ENCODE results near the gene ERBB4. TPM values are rescaled to one million over a fixed set of nuclear protein-coding genes. Genes with fewer than 3 reads are reported as not detected.
"Not testable (repeated sequence)": the region's sequence is repeated elsewhere in the genome, so short reads cannot be mapped to it uniquely, and the experiment has no call there.

Gene ERBB4
- total and polyA plus RNA-seq, 7 experiments from 2014 or later, result not detected

- peaks cover 0 to 4% (median 0%) of the 10 kb centered on the region in 11 donors for H3K9me3 Mint-ChIP-seq
- ATAC-seq (no peak), DNase-seq (no peak)
- ChIA-PET CTCF (no interaction called here), POLR2A (no interaction called here)
- no peak overlapping the region for H3K4me3 Mint-ChIP-seq
- intact Hi-C loops (cut with micrococcal nuclease), result no loop called here
- Histone ChIP-seq H3K27me3 (ENCODE audit: control insufficient read depth in 2 of 2, insufficient read depth in 2 of 2, low read length in 2 of 2) (no peaks in the 10 kb centered on the region), H3K9me3 (ENCODE audit: control insufficient read depth in 2 of 3, low read length in 3 of 3) (no peaks in the 10 kb centered on the region), H3K4me3 (ENCODE audit: low read length) (no peak overlapping the region), H3K36me3 (ENCODE audit: control insufficient read depth in 2 of 3, insufficient read depth in 3 of 3, low read length in 3 of 3) (no peaks in the 10 kb centered on the region), H3K27ac (ENCODE audit: low read depth, low read length) (no peak overlapping the region), H3K4me1 (ENCODE audit: control insufficient read depth in 2 of 2, insufficient read depth in 2 of 2, low read length in 2 of 2) (no peaks in the 10 kb centered on the region)
- no peak overlapping the region for H3K27ac Mint-ChIP-seq
- no peaks in the 10 kb centered on the region for H3K27me3 Mint-ChIP-seq
- no peaks in the 10 kb centered on the region for H3K36me3 Mint-ChIP-seq
- H3K4me1 Mint-ChIP-seq, result no peaks in the 10 kb centered on the region
Observed at GRCh38 chr2:212193803-212194202, 344.8 kb downstream of the ERBB4 start.

- intact Hi-C loops (cut with micrococcal nuclease), result no loop called here
- no peak for ATAC-seq
- H3K4me1 Mint-ChIP-seq, result no peaks in the 10 kb centered on the region
Observed at GRCh38 chr2:212193056-212193455, 345.5 kb downstream of the ERBB4 start.

GRCh38 chr2:212191438-212191837 is 347.2 kb downstream of the ERBB4 start:
- H3K27ac ChIP-seq (ENCODE audit: low read depth, low read length); CTCF ChIA-PET; H3K27ac Mint-ChIP-seq; H3K36me3 Mint-ChIP-seq; DNase-seq; H3K27me3 Mint-ChIP-seq; ATAC-seq; H3K4me3 ChIP-seq (ENCODE audit: low read length); H3K27me3 ChIP-seq (ENCODE audit: control insufficient read depth in 2 of 2, insufficient read depth in 2 of 2, low read length in 2 of 2); intact Hi-C loops (cut with micrococcal nuclease); H3K36me3 ChIP-seq (ENCODE audit: control insufficient read depth in 2 of 3, insufficient read depth in 3 of 3, low read length in 3 of 3); H3K9me3 Mint-ChIP-seq; H3K9me3 ChIP-seq (ENCODE audit: control insufficient read depth in 2 of 3, low read length in 3 of 3); H3K4me3 Mint-ChIP-seq; POLR2A ChIA-PET; H3K4me1 ChIP-seq (ENCODE audit: control insufficient read depth in 2 of 2, insufficient read depth in 2 of 2, low read length in 2 of 2); H3K4me1 Mint-ChIP-seq: not testable (repeated sequence)

More at GRCh38 chr2:212193056-212193455, 345.5 kb downstream of the ERBB4 start:
- Mint-ChIP-seq H3K27me3 (no peaks in the 10 kb centered on the region), H3K27ac (no peak overlapping the region), H3K4me3 (no peak overlapping the region), H3K36me3 (no peaks in the 10 kb centered on the region), H3K9me3 (peaks cover 0 to 4% (median 0%) of the 10 kb centered on the region in 11 donors)
- DNase-seq, result no peak
- H3K4me3 ChIP-seq (ENCODE audit: low read length), result no peak overlapping the region
- H3K27ac ChIP-seq (ENCODE audit: low read depth, low read length), result no peak overlapping the region
- no peaks in the 10 kb centered on the region for H3K36me3 ChIP-seq (ENCODE audit: control insufficient read depth in 2 of 3, insufficient read depth in 3 of 3, low read length in 3 of 3)
- no peaks in the 10 kb centered on the region for H3K27me3 ChIP-seq (ENCODE audit: control insufficient read depth in 2 of 2, insufficient read depth in 2 of 2, low read length in 2 of 2)
- H3K4me1 ChIP-seq (ENCODE audit: control insufficient read depth in 2 of 2, insufficient read depth in 2 of 2, low read length in 2 of 2), result no peaks in the 10 kb centered on the region
- ChIA-PET CTCF (no interaction called here), POLR2A (no interaction called here)
- H3K9me3 ChIP-seq (ENCODE audit: control insufficient read depth in 2 of 3, low read length in 3 of 3), result no peaks in the 10 kb centered on the region

- no peak for DNase-seq
- H3K9me3 ChIP-seq (ENCODE audit: control insufficient read depth in 2 of 3, low read length in 3 of 3), result no peaks in the 10 kb centered on the region
- no peak overlapping the region for H3K4me3 Mint-ChIP-seq
- no peak overlapping the region for H3K27ac Mint-ChIP-seq
- ChIA-PET CTCF (no interaction called here), POLR2A (no interaction called here)
- peaks cover 0 to 4% (median 0%) of the 10 kb centered on the region in 11 donors for H3K9me3 Mint-ChIP-seq
- intact Hi-C loops (cut with micrococcal nuclease), result no loop called here
- no peaks in the 10 kb centered on the region for H3K36me3 Mint-ChIP-seq
- H3K27me3 Mint-ChIP-seq, result no peaks in the 10 kb centered on the region
- H3K27ac ChIP-seq (ENCODE audit: low read depth, low read length), result no peak overlapping the region
- no peak overlapping the region for H3K4me3 ChIP-seq (ENCODE audit: low read length)
- H3K4me1 ChIP-seq (ENCODE audit: control insufficient read depth in 2 of 2, insufficient read depth in 2 of 2, low read length in 2 of 2), result no peaks in the 10 kb centered on the region
- ATAC-seq, result no peak
- no peaks in the 10 kb centered on the region for H3K27me3 ChIP-seq (ENCODE audit: control insufficient read depth in 2 of 2, insufficient read depth in 2 of 2, low read length in 2 of 2)
- no peaks in the 10 kb centered on the region for H3K4me1 Mint-ChIP-seq
- H3K36me3 ChIP-seq (ENCODE audit: control insufficient read depth in 2 of 3, insufficient read depth in 3 of 3, low read length in 3 of 3), result no peaks in the 10 kb centered on the region
Observed at GRCh38 chr2:212186166-212186565, 352.4 kb downstream of the ERBB4 start.

GRCh38 chr2:212181646-212182045 is 357.0 kb downstream of the ERBB4 start:
- Mint-ChIP-seq H3K9me3 (peaks cover 0 to 7% (median 0%) of the 10 kb centered on the region in 11 donors), H3K4me3 (no peak overlapping the region), H3K27ac (no peak overlapping the region), H3K4me1 (no peaks in the 10 kb centered on the region), H3K27me3 (no peaks in the 10 kb centered on the region), H3K36me3 (no peaks in the 10 kb centered on the region)
- Histone ChIP-seq H3K27me3 (ENCODE audit: control insufficient read depth in 2 of 2, insufficient read depth in 2 of 2, low read length in 2 of 2) (no peaks in the 10 kb centered on the region), H3K9me3 (ENCODE audit: control insufficient read depth in 2 of 3, low read length in 3 of 3) (no peaks in the 10 kb centered on the region), H3K36me3 (ENCODE audit: control insufficient read depth in 2 of 3, insufficient read depth in 3 of 3, low read length in 3 of 3) (no peaks in the 10 kb centered on the region), H3K27ac (ENCODE audit: low read depth, low read length) (no peak overlapping the region), H3K4me1 (ENCODE audit: control insufficient read depth in 2 of 2, insufficient read depth in 2 of 2, low read length in 2 of 2) (no peaks in the 10 kb centered on the region), H3K4me3 (ENCODE audit: low read length) (no peak overlapping the region)
- POLR2A ChIA-PET, result no interaction called here
- CTCF ChIA-PET, result no interaction called here
- DNase-seq (no peak), ATAC-seq (no peak)
- intact Hi-C loops (cut with micrococcal nuclease), result no loop called here

GRCh38 chr2:212180408-212181083 is 358.1 kb downstream of the ERBB4 start:
- H3K9me3 Mint-ChIP-seq, result peaks cover 0 to 7% (median 0%) of the 10 kb centered on the region in 11 donors
- CTCF ChIA-PET, result no interaction called here

GRCh38 chr2:212177724-212178123 is 360.9 kb downstream of the ERBB4 start:
- H3K27ac Mint-ChIP-seq, result no peak overlapping the region
- no peaks in the 10 kb centered on the region for H3K36me3 ChIP-seq (ENCODE audit: control insufficient read depth in 2 of 3, insufficient read depth in 3 of 3, low read length in 3 of 3)
- intact Hi-C loops (cut with micrococcal nuclease), result no loop called here
- H3K9me3 ChIP-seq (ENCODE audit: control insufficient read depth in 2 of 3, low read length in 3 of 3), result no peaks in the 10 kb centered on the region
- DNase-seq (no peak), ATAC-seq (no peak)
- no peak overlapping the region for H3K4me3 Mint-ChIP-seq
- no peak overlapping the region for H3K4me3 ChIP-seq (ENCODE audit: low read length)
- H3K27me3 ChIP-seq (ENCODE audit: control insufficient read depth in 2 of 2, insufficient read depth in 2 of 2, low read length in 2 of 2), result no peaks in the 10 kb centered on the region
- H3K27ac ChIP-seq (ENCODE audit: low read depth, low read length), result no peak overlapping the region
- peaks cover 0 to 7% (median 0%) of the 10 kb centered on the region in 11 donors for H3K9me3 Mint-ChIP-seq
- ChIA-PET CTCF (no interaction called here), POLR2A (no interaction called here)
- no peaks in the 10 kb centered on the region for H3K27me3 Mint-ChIP-seq
- no peaks in the 10 kb centered on the region for H3K4me1 ChIP-seq (ENCODE audit: control insufficient read depth in 2 of 2, insufficient read depth in 2 of 2, low read length in 2 of 2)
- H3K36me3 Mint-ChIP-seq, result no peaks in the 10 kb centered on the region
- no peaks in the 10 kb centered on the region for H3K4me1 Mint-ChIP-seq

More at GRCh38 chr2:212180408-212181083, 358.1 kb downstream of the ERBB4 start:
- no peak for DNase-seq
- Histone ChIP-seq H3K4me3 (ENCODE audit: low read length) (no peak overlapping the region), H3K27ac (ENCODE audit: low read depth, low read length) (no peak overlapping the region), H3K9me3 (ENCODE audit: control insufficient read depth in 2 of 3, low read length in 3 of 3) (no peaks in the 10 kb centered on the region), H3K36me3 (ENCODE audit: control insufficient read depth in 2 of 3, insufficient read depth in 3 of 3, low read length in 3 of 3) (no peaks in the 10 kb centered on the region), H3K4me1 (ENCODE audit: control insufficient read depth in 2 of 2, insufficient read depth in 2 of 2, low read length in 2 of 2) (no peaks in the 10 kb centered on the region), H3K27me3 (ENCODE audit: control insufficient read depth in 2 of 2, insufficient read depth in 2 of 2, low read length in 2 of 2) (no peaks in the 10 kb centered on the region)
- ATAC-seq, result no peak
- Mint-ChIP-seq H3K36me3 (no peaks in the 10 kb centered on the region), H3K4me3 (no peak overlapping the region), H3K27me3 (no peaks in the 10 kb centered on the region), H3K27ac (no peak overlapping the region), H3K4me1 (no peaks in the 10 kb centered on the region)
- intact Hi-C loops (cut with micrococcal nuclease), result no loop called here
- POLR2A ChIA-PET, result no interaction called here
